Endothelial cell of umbilical vein (primary cell): Measurements from ENCODE around the gene RXYLT1.

Experiments used
- CTCF ChIP-seq, 2 donors: IDR thresholded peaks; 1 replicate in 1 of 2; 2 replicates in 1 of 2; pipeline ENCODE4 v1.5.1; 2011; ENCODE audit warnings: low read length in 2 of 2, mild to moderate bottlenecking in 2 of 2, moderate library complexity in 2 of 2, control low read depth in 1 of 2, inconsistent platforms in 1 of 2, low read depth in 1 of 2; ENCODE audit not compliant: insufficient read depth in 1 of 2; ENCODE audit errors: extremely low read depth in 1 of 2
- MAX ChIP-seq: IDR thresholded peaks from 2 replicates; pipeline ENCODE4 v1.6.1; 2011; ENCODE audit not compliant: insufficient read depth, insufficient read length
- POLR2A ChIP-seq: IDR thresholded peaks from 2 replicates; pipeline ENCODE4 v1.6.1; 2012; ENCODE audit warnings: low read depth, mild to moderate bottlenecking, control low read depth, low read length
- POLR2AphosphoS5 ChIP-seq: IDR thresholded peaks from 2 replicates; pipeline ENCODE4 v1.6.1; 2012; ENCODE audit warnings: low read depth, mild to moderate bottlenecking, control low read depth, low read length, moderate library complexity; ENCODE audit not compliant: insufficient read depth

- no peak for TF ChIP-seq CTCF (IDR thresholded peaks at IDR 0.05; ENCODE audit: extremely low read depth in 1 of 2, insufficient read depth in 1 of 2, low read depth in 1 of 2, low read length in 2 of 2)
- no peak for TF ChIP-seq MAX
- no peak for TF ChIP-seq POLR2AphosphoS5
- no peak for TF ChIP-seq POLR2A
Measured at GRCh38 chr12:63821781-63822251, 42.1 kb downstream of the RXYLT1 start.
